Stimulated activated CD4-positive, alpha-beta T cell treated with anti-CD3 and anti-CD28 coated beads, Interleukin-15, amount 100 ng/mL, for 24 hours (primary cell): Measurements from ENCODE around the gene CDCA7.
"Not testable (repeated sequence)": the region's sequence is repeated elsewhere in the genome, so short reads cannot be mapped to it uniquely, and the experiment has no call there.

Source experiments
- DNase-seq: peaks from one replicate; pipeline ENCODE4 v3.0.0-alpha.2; 2020

CDCA7 gene

GRCh38 chr2:173354582-173355131 is at the start of gene CDCA7:
Gene CDCA7, plus strand, starts transcription at chr2:173354872. Its CDS starts 92 bp downstream, at chr2:173354964.
- DNase-seq = peak; percentile 86

- DNase-seq = no peak
Measured at GRCh38 chr2:173305303-173305702, 49.4 kb upstream of the CDCA7 start.

GRCh38 chr2:173307293-173307692 is 47.4 kb upstream of the CDCA7 start:
- no peak for DNase-seq

GRCh38 chr2:173309370-173309769 is 45.3 kb upstream of the CDCA7 start:
- not testable (repeated sequence) for DNase-seq

- DNase-seq = no peak
Measured at GRCh38 chr2:173311844-173312606, 42.6 kb upstream of the CDCA7 start.

- no peak for DNase-seq
Measured at GRCh38 chr2:173323371-173323770, 31.3 kb upstream of the CDCA7 start.

GRCh38 chr2:173326806-173327205 is 27.9 kb upstream of the CDCA7 start:
- no peak for DNase-seq

- DNase-seq = no peak
Measured at GRCh38 chr2:173327421-173327820, 27.3 kb upstream of the CDCA7 start.

GRCh38 chr2:173333003-173333402 is 21.7 kb upstream of the CDCA7 start:
- DNase-seq = not testable (repeated sequence)

GRCh38 chr2:173339807-173340206 is 14.9 kb upstream of the CDCA7 start:
- DNase-seq = no peak

GRCh38 chr2:173343921-173344320 is 10.8 kb upstream of the CDCA7 start:
- DNase-seq = no peak

- no peak for DNase-seq
Measured at GRCh38 chr2:173346035-173346434, 8.6 kb upstream of the CDCA7 start.

- no peak for DNase-seq
Measured at GRCh38 chr2:173347305-173348168, 7.1 kb upstream of the CDCA7 start.

GRCh38 chr2:173349287-173349686 is 5.4 kb upstream of the CDCA7 start:
- no peak for DNase-seq

- no peak for DNase-seq
Measured at GRCh38 chr2:173350383-173350782, 4.3 kb upstream of the CDCA7 start.

- DNase-seq = no peak
Measured at GRCh38 chr2:173351879-173352278, 2.8 kb upstream of the CDCA7 start.

- no peak for DNase-seq
Measured at GRCh38 chr2:173353556-173353955, 1.1 kb upstream of the CDCA7 start.

- DNase-seq = no peak
Measured at GRCh38 chr2:173354073-173354581, 545 bp upstream of the CDCA7 start.

GRCh38 chr2:173355132-173355865 is 627 bp downstream of the CDCA7 start:
- DNase-seq = peak; percentile 60

GRCh38 chr2:173355866-173356508 is 1.3 kb downstream of the CDCA7 start:
- peak; percentile 56 for DNase-seq

- DNase-seq = no peak
Measured at GRCh38 chr2:173357346-173357745, 2.7 kb downstream of the CDCA7 start.

GRCh38 chr2:173358616-173359015 is 3.9 kb downstream of the CDCA7 start:
- DNase-seq = no peak
